Endothelial cell of umbilical vein (primary cell): ENCODE measurements around the gene BTAF1.

Experiments
- EZH2 ChIP-seq: IDR thresholded peaks from 2 replicates; pipeline ENCODE4 v1.6.1; 2012; ENCODE audit warnings: borderline replicate concordance, low read depth, mild to moderate bottlenecking, moderate library complexity, low read length, inconsistent platforms; ENCODE audit not compliant: severe bottlenecking
- MYC ChIP-seq: IDR thresholded peaks from one replicate; pipeline ENCODE4 v1.6.1; 2011; ENCODE audit warnings: mild to moderate bottlenecking, low read depth, low read length
- POLR2A ChIP-seq: IDR thresholded peaks from 2 replicates; pipeline ENCODE4 v1.6.1; 2012; ENCODE audit warnings: low read depth, mild to moderate bottlenecking, control low read depth, low read length
- TF ChIP-seq, protein P1 (sequence below): IDR thresholded peaks from 2 replicates; pipeline ENCODE4 v1.6.1; 2011; ENCODE audit not compliant: insufficient read depth, insufficient read length
- TF ChIP-seq, protein P2 (sequence below), 2 donors: IDR thresholded peaks; 1 replicate in 1 of 2; 2 replicates in 1 of 2; pipeline ENCODE4 v1.5.1; 2011; ENCODE audit warnings: low read length in 2 of 2, mild to moderate bottlenecking in 2 of 2, moderate library complexity in 2 of 2, control low read depth in 1 of 2, inconsistent platforms in 1 of 2, low read depth in 1 of 2; ENCODE audit not compliant: insufficient read depth in 1 of 2; ENCODE audit errors: extremely low read depth in 1 of 2

- TF ChIP-seq EZH2 (no peak), MYC (no peak), POLR2A (no peak)
- TF ChIP-seq, protein P1, sequence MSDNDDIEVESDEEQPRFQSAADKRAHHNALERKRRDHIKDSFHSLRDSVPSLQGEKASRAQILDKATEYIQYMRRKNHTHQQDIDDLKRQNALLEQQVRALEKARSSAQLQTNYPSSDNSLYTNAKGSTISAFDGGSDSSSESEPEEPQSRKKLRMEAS = no peak
- TF ChIP-seq, protein P2, sequence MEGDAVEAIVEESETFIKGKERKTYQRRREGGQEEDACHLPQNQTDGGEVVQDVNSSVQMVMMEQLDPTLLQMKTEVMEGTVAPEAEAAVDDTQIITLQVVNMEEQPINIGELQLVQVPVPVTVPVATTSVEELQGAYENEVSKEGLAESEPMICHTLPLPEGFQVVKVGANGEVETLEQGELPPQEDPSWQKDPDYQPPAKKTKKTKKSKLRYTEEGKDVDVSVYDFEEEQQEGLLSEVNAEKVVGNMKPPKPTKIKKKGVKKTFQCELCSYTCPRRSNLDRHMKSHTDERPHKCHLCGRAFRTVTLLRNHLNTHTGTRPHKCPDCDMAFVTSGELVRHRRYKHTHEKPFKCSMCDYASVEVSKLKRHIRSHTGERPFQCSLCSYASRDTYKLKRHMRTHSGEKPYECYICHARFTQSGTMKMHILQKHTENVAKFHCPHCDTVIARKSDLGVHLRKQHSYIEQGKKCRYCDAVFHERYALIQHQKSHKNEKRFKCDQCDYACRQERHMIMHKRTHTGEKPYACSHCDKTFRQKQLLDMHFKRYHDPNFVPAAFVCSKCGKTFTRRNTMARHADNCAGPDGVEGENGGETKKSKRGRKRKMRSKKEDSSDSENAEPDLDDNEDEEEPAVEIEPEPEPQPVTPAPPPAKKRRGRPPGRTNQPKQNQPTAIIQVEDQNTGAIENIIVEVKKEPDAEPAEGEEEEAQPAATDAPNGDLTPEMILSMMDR (IDR thresholded peaks at IDR 0.05; ENCODE audit: extremely low read depth in 1 of 2, insufficient read depth in 1 of 2, low read depth in 1 of 2, low read length in 2 of 2) = no peak
These were observed 142.8 kb downstream of the BTAF1 start for GRCh38 chr10:92066386-92066785.
